Activated CD8-positive, alpha-beta memory T cell treated with anti-CD3 and anti-CD28 coated beads, Interleukin-2, amount 10 ng/mL, durations not matched to agents 7 days and 5 days (primary cell): ENCODE results near the gene ZNF536. TPM values are rescaled to one million over a fixed set of nuclear protein-coding genes. Genes with fewer than 3 reads are reported as not detected.

ENCODE experiments used
- ATAC-seq: fragments of 150-1000 bp; cut with Tn5 transposase; one replicate; pipeline ENCODE4 v1.10.0; 2021; ENCODE audit warnings: moderate library complexity
- CTCF ChIA-PET: fragments of 350-600 bp; sonication (Branson Sonifier 250); formaldehyde crosslinking; loops from one replicate; lab custom pipeline; 2021; ENCODE audit warnings: antibody characterized with exemption; lab: Charles Lee
- DNase-seq: peaks from one replicate; pipeline ENCODE4 v3.0.0-alpha.2; 2020
- H3K27ac Mint-ChIP-seq: one replicate; pipeline ENCODE4 v1.8.0; 2021; ENCODE audit warnings: mild to moderate bottlenecking, mixed read lengths
- H3K27me3 Mint-ChIP-seq: one replicate; pipeline ENCODE4 v1.8.0; 2021; ENCODE audit warnings: mixed read lengths
- H3K36me3 Mint-ChIP-seq: one replicate; pipeline ENCODE4 v1.8.0; 2021; ENCODE audit warnings: mild to moderate bottlenecking, mixed read lengths
- H3K4me1 Mint-ChIP-seq: one replicate; pipeline ENCODE4 v1.8.0; 2021; ENCODE audit warnings: mixed read lengths
- H3K4me3 Mint-ChIP-seq: one replicate; pipeline ENCODE4 v1.8.0; 2021; ENCODE audit warnings: mild to moderate bottlenecking, moderate library complexity, mixed read lengths
- H3K9me3 Mint-ChIP-seq: one replicate; pipeline ENCODE4 v1.8.0; 2022; ENCODE audit warnings: low read depth, mixed read lengths
- total RNA-seq, 2 experiments: library from RNA; stranded (reverse); gene quantifications; one replicate each; pipeline ENCODE4 v1.2.3, GENCODE V29; 2021

The ZNF536 gene
- total RNA-seq, 2 experiments from 2014 or later = not detected

GRCh38 chr19:30504272-30504671 lies 132.1 kb downstream of the ZNF536 start:
- H3K36me3 Mint-ChIP-seq = no peaks in the 10 kb centered on the region
- H3K9me3 Mint-ChIP-seq = no peaks in the 10 kb centered on the region
- ATAC-seq (no peak), DNase-seq (no peak)
- no peaks in the 10 kb centered on the region for H3K4me1 Mint-ChIP-seq
- no peak overlapping the region for H3K4me3 Mint-ChIP-seq
- CTCF ChIA-PET = no interaction called here
- no peaks in the 10 kb centered on the region for H3K27me3 Mint-ChIP-seq
- H3K27ac Mint-ChIP-seq = no peak overlapping the region

- CTCF ChIA-PET = no interaction called here
These were observed 140.2 kb downstream of the ZNF536 start for GRCh38 chr19:30512176-30513081.

GRCh38 chr19:30513082-30513411 lies 140.9 kb downstream of the ZNF536 start:
- no peaks in the 10 kb centered on the region for H3K4me1 Mint-ChIP-seq
- H3K36me3 Mint-ChIP-seq = no peaks in the 10 kb centered on the region
- H3K27me3 Mint-ChIP-seq = no peaks in the 10 kb centered on the region
- no peak overlapping the region for H3K27ac Mint-ChIP-seq
- CTCF ChIA-PET = no interaction called here
- H3K9me3 Mint-ChIP-seq = no peaks in the 10 kb centered on the region
- DNase-seq (no peak), ATAC-seq (no peak)
- no peak overlapping the region for H3K4me3 Mint-ChIP-seq

More at GRCh38 chr19:30512176-30513081, 140.2 kb downstream of the ZNF536 start:
- no peaks in the 10 kb centered on the region for H3K27me3 Mint-ChIP-seq
- no peak for DNase-seq
- no peaks in the 10 kb centered on the region for H3K4me1 Mint-ChIP-seq
- H3K4me3 Mint-ChIP-seq = no peak overlapping the region
- H3K36me3 Mint-ChIP-seq = no peaks in the 10 kb centered on the region
- no peak overlapping the region for H3K27ac Mint-ChIP-seq
- no peak for ATAC-seq
- H3K9me3 Mint-ChIP-seq = no peaks in the 10 kb centered on the region

DNA sequence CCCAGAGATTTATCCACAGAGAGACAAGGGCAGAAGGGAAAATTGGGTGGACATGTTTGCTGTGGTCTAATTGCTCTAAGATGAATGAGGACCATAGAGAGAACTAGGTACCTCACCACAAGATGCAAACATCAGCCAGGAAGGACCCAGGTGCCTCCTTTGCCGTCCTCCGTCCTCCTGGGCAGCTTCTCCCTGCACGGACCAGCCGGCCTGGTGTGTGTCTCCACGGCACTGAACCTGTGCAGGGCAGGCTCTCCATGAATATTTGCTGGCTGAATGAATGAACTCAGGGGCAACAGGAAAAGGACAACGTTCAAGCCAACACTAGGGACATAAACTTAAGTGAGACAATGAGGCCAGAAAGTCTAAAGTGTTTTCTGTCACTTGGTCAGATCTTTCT lies 143.9 kb downstream of the ZNF536 start:
- no peaks in the 10 kb centered on the region for H3K36me3 Mint-ChIP-seq
- DNase-seq = no peak
- no peak overlapping the region for H3K4me3 Mint-ChIP-seq
- no peak for ATAC-seq
- H3K27me3 Mint-ChIP-seq = no peaks in the 10 kb centered on the region
- H3K4me1 Mint-ChIP-seq = no peaks in the 10 kb centered on the region
- H3K27ac Mint-ChIP-seq = no peak overlapping the region
- H3K9me3 Mint-ChIP-seq = no peaks in the 10 kb centered on the region
- CTCF ChIA-PET = no interaction called here

- no peak overlapping the region for H3K4me3 Mint-ChIP-seq
- H3K27ac Mint-ChIP-seq = no peak overlapping the region
- H3K9me3 Mint-ChIP-seq = no peaks in the 10 kb centered on the region
- H3K27me3 Mint-ChIP-seq = no peaks in the 10 kb centered on the region
- no peak for ATAC-seq
- DNase-seq = no peak
- no peaks in the 10 kb centered on the region for H3K4me1 Mint-ChIP-seq
- CTCF ChIA-PET = no interaction called here
- no peaks in the 10 kb centered on the region for H3K36me3 Mint-ChIP-seq
These were observed 144.3 kb downstream of the ZNF536 start for GRCh38 chr19:30516531-30516930.

- H3K9me3 Mint-ChIP-seq = no peaks in the 10 kb centered on the region
- no peak overlapping the region for H3K27ac Mint-ChIP-seq
- no peak overlapping the region for H3K4me3 Mint-ChIP-seq
- no peaks in the 10 kb centered on the region for H3K4me1 Mint-ChIP-seq
- no peaks in the 10 kb centered on the region for H3K27me3 Mint-ChIP-seq
- ATAC-seq (no peak), DNase-seq (no peak)
- no peaks in the 10 kb centered on the region for H3K36me3 Mint-ChIP-seq
- CTCF ChIA-PET = no interaction called here
These were observed 146.9 kb downstream of the ZNF536 start for GRCh38 chr19:30518965-30519606.

DNA sequence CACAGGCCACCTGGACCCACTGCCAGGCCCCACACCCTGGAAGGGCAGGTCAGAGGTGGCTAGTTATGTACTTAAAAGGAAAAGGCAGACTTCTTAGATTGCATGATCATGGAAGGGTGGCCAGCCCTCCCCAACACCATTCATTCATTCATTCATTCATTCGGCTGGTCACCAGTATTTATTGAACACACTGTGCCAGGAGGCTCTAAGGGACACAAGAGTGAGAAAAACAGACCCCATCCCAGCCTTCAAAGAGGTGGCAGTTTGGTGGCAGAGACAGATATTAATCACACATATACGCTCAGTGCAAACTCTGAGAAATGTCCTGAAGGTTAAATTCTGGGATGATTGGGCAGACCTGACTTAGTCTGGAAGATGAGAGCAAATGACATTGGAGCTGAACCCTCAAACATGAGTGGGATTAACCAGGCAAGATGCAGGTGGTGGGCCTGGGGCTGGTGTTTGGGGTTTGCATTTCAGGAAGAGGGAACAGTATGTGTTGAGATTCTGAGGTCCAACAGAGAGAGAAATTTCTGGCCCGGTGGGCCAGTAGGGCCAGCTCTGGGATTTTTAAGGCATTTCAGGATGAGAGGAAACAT lies 147.5 kb downstream of the ZNF536 start:
- ATAC-seq (no peak), DNase-seq (no peak)
- no peaks in the 10 kb centered on the region for H3K27me3 Mint-ChIP-seq
- H3K27ac Mint-ChIP-seq = no peak overlapping the region
- H3K9me3 Mint-ChIP-seq = no peaks in the 10 kb centered on the region
- H3K4me1 Mint-ChIP-seq = no peaks in the 10 kb centered on the region
- CTCF ChIA-PET = no interaction called here
- no peak overlapping the region for H3K4me3 Mint-ChIP-seq
- H3K36me3 Mint-ChIP-seq = no peaks in the 10 kb centered on the region

GRCh38 chr19:30520735-30521479 lies 148.7 kb downstream of the ZNF536 start:
- Mint-ChIP-seq H3K27ac (no peak overlapping the region), H3K4me3 (no peak overlapping the region), H3K4me1 (no peaks in the 10 kb centered on the region), H3K27me3 (no peaks in the 10 kb centered on the region), H3K9me3 (no peaks in the 10 kb centered on the region), H3K36me3 (no peaks in the 10 kb centered on the region)
- CTCF ChIA-PET = no interaction called here
- DNase-seq = no peak
- no peak for ATAC-seq

DNA sequence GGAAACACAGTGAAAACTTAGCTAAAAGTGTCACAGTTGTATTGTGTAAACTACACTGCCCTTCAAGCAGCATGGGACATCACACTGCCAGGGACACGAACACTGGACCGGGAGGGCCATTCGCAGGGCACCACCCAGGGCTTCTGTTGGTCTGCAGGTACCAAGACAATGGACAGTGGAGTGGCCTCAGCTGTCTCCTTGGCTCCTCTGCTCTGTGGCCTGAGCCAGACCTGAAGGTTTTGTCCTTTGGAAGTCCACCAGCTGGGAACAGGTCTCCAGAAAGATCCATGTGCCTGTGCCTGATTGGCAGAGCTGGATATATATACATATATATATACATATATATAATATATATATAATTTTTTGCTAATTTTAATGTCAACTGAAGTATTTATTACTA lies 149.8 kb downstream of the ZNF536 start:
- H3K27me3 Mint-ChIP-seq = no peaks in the 10 kb centered on the region
- no peak overlapping the region for H3K4me3 Mint-ChIP-seq
- no peak for ATAC-seq
- no peak for DNase-seq
- H3K27ac Mint-ChIP-seq = no peak overlapping the region
- CTCF ChIA-PET = no interaction called here
- H3K36me3 Mint-ChIP-seq = no peaks in the 10 kb centered on the region
- no peaks in the 10 kb centered on the region for H3K4me1 Mint-ChIP-seq
- no peaks in the 10 kb centered on the region for H3K9me3 Mint-ChIP-seq

- Mint-ChIP-seq H3K36me3 (no peaks in the 10 kb centered on the region), H3K9me3 (no peaks in the 10 kb centered on the region), H3K4me1 (no peaks in the 10 kb centered on the region), H3K27me3 (no peaks in the 10 kb centered on the region), H3K27ac (no peak overlapping the region), H3K4me3 (no peak overlapping the region)
- CTCF ChIA-PET = no interaction called here
- ATAC-seq = no peak
- no peak for DNase-seq
These were observed 150.2 kb downstream of the ZNF536 start for GRCh38 chr19:30522341-30522740.

DNA sequence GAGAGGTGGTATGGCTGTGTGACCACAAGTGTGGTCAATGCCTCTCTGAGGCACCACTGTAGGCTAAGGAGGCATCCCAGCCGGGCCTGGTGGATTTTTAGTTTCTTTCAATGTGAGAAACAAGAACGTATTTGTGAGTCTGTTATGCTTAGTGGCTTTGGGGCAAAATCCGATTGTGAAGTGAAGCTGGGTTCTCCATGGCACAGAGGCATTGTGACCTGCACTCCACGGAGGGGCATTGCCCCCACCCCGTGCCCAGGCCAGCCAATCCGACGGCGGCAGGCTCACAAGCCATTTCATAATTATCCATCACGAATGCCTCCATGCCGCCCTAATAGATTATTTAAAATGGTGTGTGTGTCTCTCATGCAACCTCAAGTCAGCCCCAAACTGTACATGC lies 151.6 kb downstream of the ZNF536 start:
- no peaks in the 10 kb centered on the region for H3K9me3 Mint-ChIP-seq
- H3K36me3 Mint-ChIP-seq = no peaks in the 10 kb centered on the region
- no peaks in the 10 kb centered on the region for H3K27me3 Mint-ChIP-seq
- no peak overlapping the region for H3K27ac Mint-ChIP-seq
- CTCF ChIA-PET = no interaction called here
- no peak overlapping the region for H3K4me3 Mint-ChIP-seq
- DNase-seq (no peak), ATAC-seq (no peak)
- no peaks in the 10 kb centered on the region for H3K4me1 Mint-ChIP-seq

DNA sequence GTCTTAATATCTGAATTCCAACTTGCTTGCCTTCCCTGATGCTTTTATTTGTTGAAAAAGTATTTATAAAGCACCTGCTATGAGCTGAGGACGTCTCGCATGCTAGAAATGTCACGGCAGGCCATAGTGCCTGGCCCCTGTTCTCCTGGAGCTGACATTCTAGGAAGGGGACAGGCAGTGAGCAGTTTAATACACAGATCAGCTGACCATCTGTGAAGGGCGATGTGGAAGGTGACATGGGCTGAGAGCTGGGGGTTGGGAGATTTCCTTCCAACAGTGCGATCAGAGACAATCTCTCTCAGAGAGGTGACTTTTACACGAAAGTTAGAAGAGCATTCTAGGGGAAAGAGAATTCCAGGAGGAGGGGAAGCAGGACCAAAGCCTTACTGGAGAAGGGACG lies 153.2 kb downstream of the ZNF536 start:
- DNase-seq = no peak
- no peaks in the 10 kb centered on the region for H3K36me3 Mint-ChIP-seq
- no peak overlapping the region for H3K4me3 Mint-ChIP-seq
- H3K27me3 Mint-ChIP-seq = no peaks in the 10 kb centered on the region
- no peaks in the 10 kb centered on the region for H3K9me3 Mint-ChIP-seq
- H3K4me1 Mint-ChIP-seq = no peaks in the 10 kb centered on the region
- H3K27ac Mint-ChIP-seq = no peak overlapping the region
- no peak for ATAC-seq
- CTCF ChIA-PET = no interaction called here

GRCh38 chr19:30528919-30529318 lies 156.7 kb downstream of the ZNF536 start:
- Mint-ChIP-seq H3K36me3 (no peaks in the 10 kb centered on the region), H3K9me3 (no peaks in the 10 kb centered on the region), H3K4me1 (no peaks in the 10 kb centered on the region), H3K4me3 (no peak overlapping the region), H3K27ac (no peak overlapping the region), H3K27me3 (no peaks in the 10 kb centered on the region)
- CTCF ChIA-PET = no interaction called here
- no peak for DNase-seq
- no peak for ATAC-seq
